ENCODE data around the gene WDR41.

DNA sequence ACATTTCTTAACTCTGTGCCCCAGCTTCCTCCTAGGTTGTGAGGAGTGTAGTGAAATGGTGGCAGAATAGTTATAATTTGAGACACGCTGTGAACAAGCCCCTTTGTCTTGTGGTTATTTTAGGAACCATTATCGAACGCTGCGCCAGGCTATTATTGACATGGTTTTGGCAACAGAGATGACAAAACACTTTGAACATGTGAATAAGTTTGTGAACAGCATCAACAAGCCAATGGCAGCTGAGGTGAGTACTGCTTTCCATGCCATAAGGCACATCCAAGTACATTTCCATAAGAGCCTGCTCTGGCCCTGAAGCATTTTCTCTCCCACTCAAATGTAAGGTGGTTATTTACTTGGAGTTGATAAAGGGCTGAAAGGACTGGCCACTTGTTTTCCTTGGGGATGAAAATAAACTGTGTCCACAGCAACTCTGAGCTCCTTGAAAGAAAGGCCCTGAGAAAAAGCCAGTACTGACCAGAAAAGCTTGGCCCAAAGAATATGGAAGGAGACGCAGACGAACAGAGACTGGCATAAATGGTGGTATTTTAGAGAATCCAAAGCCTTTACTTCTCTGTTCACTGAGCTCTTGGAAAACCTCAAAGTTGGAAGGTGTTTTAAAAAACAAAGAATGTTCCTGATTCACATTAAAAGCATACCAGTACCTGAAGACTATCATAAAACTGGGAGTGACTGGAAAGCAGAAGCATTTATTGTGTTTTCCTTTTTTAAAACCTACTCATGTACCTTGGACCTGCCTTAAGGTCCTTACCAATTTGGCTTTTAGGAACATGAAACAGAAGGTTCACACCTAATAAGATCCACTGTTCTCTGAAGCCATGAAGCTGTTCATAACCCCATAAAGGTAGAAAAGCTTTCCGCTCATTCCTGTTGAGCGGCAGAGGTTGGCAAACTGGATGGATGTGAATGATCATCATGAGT is 72.2 kb downstream of the WDR41 start:
- TF ChIP-seq, protein P1, sequence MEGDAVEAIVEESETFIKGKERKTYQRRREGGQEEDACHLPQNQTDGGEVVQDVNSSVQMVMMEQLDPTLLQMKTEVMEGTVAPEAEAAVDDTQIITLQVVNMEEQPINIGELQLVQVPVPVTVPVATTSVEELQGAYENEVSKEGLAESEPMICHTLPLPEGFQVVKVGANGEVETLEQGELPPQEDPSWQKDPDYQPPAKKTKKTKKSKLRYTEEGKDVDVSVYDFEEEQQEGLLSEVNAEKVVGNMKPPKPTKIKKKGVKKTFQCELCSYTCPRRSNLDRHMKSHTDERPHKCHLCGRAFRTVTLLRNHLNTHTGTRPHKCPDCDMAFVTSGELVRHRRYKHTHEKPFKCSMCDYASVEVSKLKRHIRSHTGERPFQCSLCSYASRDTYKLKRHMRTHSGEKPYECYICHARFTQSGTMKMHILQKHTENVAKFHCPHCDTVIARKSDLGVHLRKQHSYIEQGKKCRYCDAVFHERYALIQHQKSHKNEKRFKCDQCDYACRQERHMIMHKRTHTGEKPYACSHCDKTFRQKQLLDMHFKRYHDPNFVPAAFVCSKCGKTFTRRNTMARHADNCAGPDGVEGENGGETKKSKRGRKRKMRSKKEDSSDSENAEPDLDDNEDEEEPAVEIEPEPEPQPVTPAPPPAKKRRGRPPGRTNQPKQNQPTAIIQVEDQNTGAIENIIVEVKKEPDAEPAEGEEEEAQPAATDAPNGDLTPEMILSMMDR (IDR thresholded peaks at IDR 0.05; ENCODE audit: low read depth, low read length) = no peak
- TF ChIP-seq EZH2phosphoT487 (IDR thresholded peaks at IDR 0.05; ENCODE audit: low read depth) = no peak

Measured in OCI-LY3 (cell line).